Lower lobe of right lung (tissue), 2 donors: ENCODE measurements around the gene WAC. TPM values are rescaled to one million over a fixed set of nuclear protein-coding genes. Genes with fewer than 3 reads are reported as not detected.
"Not testable (repeated sequence)": the region's sequence is repeated elsewhere in the genome, so short reads cannot be mapped to it uniquely, and the experiment has no call there.

Experiments used
- ATAC-seq, 2 donors: fragments of 200-7000 bp; cut with Tn5 transposase; one replicate each; pipeline ENCODE4 v1.9.1; 2020 to 2022; ENCODE audit warnings: mild to moderate bottlenecking in 2 of 2, moderate library complexity in 2 of 2
- DNase-seq: peaks from one replicate; pipeline ENCODE4 v3.0.0-alpha.2; 2020
- H3K27ac ChIP-seq: fragments of 200-600 bp; one replicate; pipeline ENCODE4 v1.8.0; 2022
- H3K27me3 ChIP-seq: fragments of 200-600 bp; one replicate; pipeline ENCODE4 v1.8.0; 2022; ENCODE audit warnings: low read depth
- H3K36me3 ChIP-seq: fragments of 200-600 bp; one replicate; pipeline ENCODE4 v1.8.0; 2022; ENCODE audit warnings: mild to moderate bottlenecking
- H3K4me1 ChIP-seq: fragments of 200-600 bp; one replicate; pipeline ENCODE4 v1.8.0; 2022
- H3K4me3 ChIP-seq: fragments of 200-600 bp; one replicate; pipeline ENCODE4 v1.8.0; 2022; ENCODE audit warnings: mild to moderate bottlenecking
- H3K9me3 ChIP-seq: fragments of 200-600 bp; one replicate; pipeline ENCODE4 v1.8.0; 2022
- intact Hi-C: fragments of 100-400 bp; cut with DNase I; formaldehyde crosslinking; loops from one replicate; pipeline ENCODE4 v1.11.0; 2022
- long read RNA-seq: library from polyadenylated mRNA; unstranded; transcript quantifications from one replicate; pipeline ENCODE4 v2.0.0, GENCODE V29; 2021
- total RNA-seq: library from RNA; stranded (reverse); fragmentation: NEBNext Ultra II Directional; extraction: Animal tissue kit (Norgen Biotek cat#: 25700); gene quantifications from one replicate; pipeline ENCODE4 v1.2.1, GENCODE V29; 2021
- TF ChIP-seq, protein P1 (sequence below): fragments of 200-600 bp; IDR thresholded peaks from one replicate; pipeline ENCODE4 v1.8.0; 2022; ENCODE audit warnings: antibody characterized with exemption, mild to moderate bottlenecking
- donor health status: DM: no; HTN: yes; CAD: no; lungs with severe emphysema.

WAC gene, protein sequence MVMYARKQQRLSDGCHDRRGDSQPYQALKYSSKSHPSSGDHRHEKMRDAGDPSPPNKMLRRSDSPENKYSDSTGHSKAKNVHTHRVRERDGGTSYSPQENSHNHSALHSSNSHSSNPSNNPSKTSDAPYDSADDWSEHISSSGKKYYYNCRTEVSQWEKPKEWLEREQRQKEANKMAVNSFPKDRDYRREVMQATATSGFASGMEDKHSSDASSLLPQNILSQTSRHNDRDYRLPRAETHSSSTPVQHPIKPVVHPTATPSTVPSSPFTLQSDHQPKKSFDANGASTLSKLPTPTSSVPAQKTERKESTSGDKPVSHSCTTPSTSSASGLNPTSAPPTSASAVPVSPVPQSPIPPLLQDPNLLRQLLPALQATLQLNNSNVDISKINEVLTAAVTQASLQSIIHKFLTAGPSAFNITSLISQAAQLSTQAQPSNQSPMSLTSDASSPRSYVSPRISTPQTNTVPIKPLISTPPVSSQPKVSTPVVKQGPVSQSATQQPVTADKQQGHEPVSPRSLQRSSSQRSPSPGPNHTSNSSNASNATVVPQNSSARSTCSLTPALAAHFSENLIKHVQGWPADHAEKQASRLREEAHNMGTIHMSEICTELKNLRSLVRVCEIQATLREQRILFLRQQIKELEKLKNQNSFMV
- 123 TPM for total RNA-seq
- long read RNA-seq, full-length matches to known transcripts: 41 of 112 reads
- long read RNA-seq, partial matches to known transcripts: 26 of 112 reads
- long read RNA-seq, other reads (novel, unspliced or antisense): 45 of 112 reads

GRCh38 chr10:28532337-28533185, at the start of gene WAC:
TSS of gene WAC (plus strand) at chr10:28533118. CDS start at chr10:28533580, 462 bp downstream.
- intact Hi-C loops: no loop called here
- Histone ChIP-seq H3K4me1 (peaks cover 44% of the 10 kb centered on the region), H3K9me3 (no peaks in the 10 kb centered on the region), H3K27ac (peak within 1 kb of the TSS; percentile 99), H3K27me3 (no peaks in the 10 kb centered on the region), H3K4me3 (peak within 1 kb of the TSS; percentile 78), H3K36me3 (peaks cover 29% of the 10 kb centered on the region)
- TF ChIP-seq, protein P1, sequence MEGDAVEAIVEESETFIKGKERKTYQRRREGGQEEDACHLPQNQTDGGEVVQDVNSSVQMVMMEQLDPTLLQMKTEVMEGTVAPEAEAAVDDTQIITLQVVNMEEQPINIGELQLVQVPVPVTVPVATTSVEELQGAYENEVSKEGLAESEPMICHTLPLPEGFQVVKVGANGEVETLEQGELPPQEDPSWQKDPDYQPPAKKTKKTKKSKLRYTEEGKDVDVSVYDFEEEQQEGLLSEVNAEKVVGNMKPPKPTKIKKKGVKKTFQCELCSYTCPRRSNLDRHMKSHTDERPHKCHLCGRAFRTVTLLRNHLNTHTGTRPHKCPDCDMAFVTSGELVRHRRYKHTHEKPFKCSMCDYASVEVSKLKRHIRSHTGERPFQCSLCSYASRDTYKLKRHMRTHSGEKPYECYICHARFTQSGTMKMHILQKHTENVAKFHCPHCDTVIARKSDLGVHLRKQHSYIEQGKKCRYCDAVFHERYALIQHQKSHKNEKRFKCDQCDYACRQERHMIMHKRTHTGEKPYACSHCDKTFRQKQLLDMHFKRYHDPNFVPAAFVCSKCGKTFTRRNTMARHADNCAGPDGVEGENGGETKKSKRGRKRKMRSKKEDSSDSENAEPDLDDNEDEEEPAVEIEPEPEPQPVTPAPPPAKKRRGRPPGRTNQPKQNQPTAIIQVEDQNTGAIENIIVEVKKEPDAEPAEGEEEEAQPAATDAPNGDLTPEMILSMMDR: peak; percentile 33
- ATAC-seq: peak; percentile 97
- peak; percentile 97 for DNase-seq

DNA sequence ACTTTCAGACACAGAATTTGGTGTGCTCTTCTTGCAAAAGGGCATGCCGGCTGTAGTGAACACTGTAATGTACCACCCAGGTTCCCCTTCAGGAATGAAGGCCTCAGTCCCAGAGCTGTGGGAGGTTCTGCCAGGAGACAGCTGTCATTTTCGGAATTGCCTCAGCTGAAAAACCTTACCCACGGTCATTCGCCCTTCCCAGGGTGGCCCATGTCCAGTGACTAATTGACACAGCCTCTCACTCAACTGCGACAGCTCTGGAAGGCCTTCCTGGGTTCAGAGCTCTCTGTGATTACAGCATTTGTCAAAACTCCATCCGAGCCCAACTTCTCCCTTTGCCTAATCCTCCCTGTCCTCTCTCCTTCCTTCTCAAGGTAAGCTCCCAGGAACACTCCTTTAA, 43.7 kb upstream of the WAC start:
- DNase-seq (no peak), ATAC-seq (no peak)
- Histone ChIP-seq H3K27ac (no peak overlapping the region), H3K4me3 (no peak overlapping the region), H3K36me3 (no peaks in the 10 kb centered on the region), H3K4me1 (no peaks in the 10 kb centered on the region), H3K9me3 (no peaks in the 10 kb centered on the region), H3K27me3 (no peaks in the 10 kb centered on the region)
- TF ChIP-seq, protein P1: no peak
- intact Hi-C loops: no loop called here

- H3K9me3 ChIP-seq, H3K27ac ChIP-seq, DNase-seq, ATAC-seq, intact Hi-C loops, H3K4me3 ChIP-seq, H3K4me1 ChIP-seq, H3K27me3 ChIP-seq, H3K36me3 ChIP-seq: not testable (repeated sequence)
These were observed 42.6 kb upstream of the WAC start for GRCh38 chr10:28490256-28490865.

- Histone ChIP-seq H3K4me1 (no peaks in the 10 kb centered on the region), H3K9me3 (no peaks in the 10 kb centered on the region), H3K36me3 (no peaks in the 10 kb centered on the region), H3K27ac (peak overlapping the region; percentile 22), H3K27me3 (no peaks in the 10 kb centered on the region), H3K4me3 (peak overlapping the region; percentile 29)
- DNase-seq (no peak), ATAC-seq (peak; percentile 42 to 51)
- TF ChIP-seq, protein P1: no peak
- intact Hi-C loops: no loop called here
These were observed 40.6 kb upstream of the WAC start for GRCh38 chr10:28492116-28492920.

GRCh38 chr10:28494420-28494819, 38.5 kb upstream of the WAC start:
- TF ChIP-seq, protein P1: no peak
- H3K27me3 ChIP-seq: no peaks in the 10 kb centered on the region
- no peak overlapping the region for H3K27ac ChIP-seq
- H3K4me3 ChIP-seq: no peak overlapping the region
- H3K4me1 ChIP-seq: no peaks in the 10 kb centered on the region
- ATAC-seq (no peak), DNase-seq (no peak)
- H3K36me3 ChIP-seq: no peaks in the 10 kb centered on the region
- H3K9me3 ChIP-seq: no peaks in the 10 kb centered on the region
- intact Hi-C loops: no loop called here
